ENCODE data around the gene UROC1.

GRCh38 chr3:126435456-126436315 is 81.9 kb downstream of the UROC1 start:
- no peak for TF ChIP-seq POLR2A (IDR thresholded peaks at IDR 0.05; ENCODE audit: low read length)
- TF ChIP-seq GATA1 (IDR thresholded peaks at IDR 0.05; ENCODE audit: low read depth, low read length): no peak
